ENCODE results near the gene SLC35A3. TPM values are rescaled to one million over a fixed set of nuclear protein-coding genes. Genes with fewer than 3 reads are reported as not detected.

SLC35A3 gene
- total RNA-seq, 1 donor from 2014 or later, result 29.0 TPM

DNA sequence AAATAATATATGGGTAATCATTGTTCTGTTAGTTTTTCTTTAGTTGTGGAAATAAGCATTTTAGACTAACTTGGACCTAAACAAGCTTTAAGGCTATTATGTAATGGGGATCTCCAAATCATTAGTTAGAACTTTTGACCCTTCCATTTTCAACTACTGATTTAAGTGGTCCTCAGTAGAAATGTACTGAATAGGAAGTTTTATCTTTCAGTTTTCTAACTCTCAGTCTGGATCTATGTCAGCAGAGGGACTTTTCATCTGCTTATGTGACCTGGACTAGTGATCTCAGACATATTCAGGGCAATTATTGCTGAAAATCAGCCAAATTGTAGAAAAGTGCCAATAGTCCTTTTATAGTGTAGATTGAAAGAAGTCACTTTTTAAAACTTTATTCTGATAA is 106.9 kb downstream of the SLC35A3 start:
- no peak for DNase-seq (ENCODE audit: low read depth)

DNA sequence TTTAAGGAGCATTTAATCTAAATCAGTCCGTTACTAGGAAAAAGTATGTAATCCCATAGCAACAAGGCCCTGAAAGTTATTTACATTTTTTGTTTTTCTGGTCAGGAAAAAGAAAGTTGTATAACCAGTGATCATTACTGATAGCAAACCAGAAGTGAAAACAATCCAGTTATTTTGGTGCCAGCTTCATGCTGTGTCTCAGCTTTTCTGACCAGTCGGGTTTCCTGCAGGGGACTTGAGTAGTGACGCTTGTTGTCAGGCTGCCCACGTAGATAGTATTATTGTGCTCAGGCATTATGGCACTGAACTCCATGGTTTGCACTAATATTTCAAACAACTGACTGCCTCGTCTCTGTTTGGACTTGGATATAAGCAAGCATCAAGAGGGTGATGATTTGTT is 107.7 kb downstream of the SLC35A3 start:
- DNase-seq (ENCODE audit: low read depth), result no peak

DNA sequence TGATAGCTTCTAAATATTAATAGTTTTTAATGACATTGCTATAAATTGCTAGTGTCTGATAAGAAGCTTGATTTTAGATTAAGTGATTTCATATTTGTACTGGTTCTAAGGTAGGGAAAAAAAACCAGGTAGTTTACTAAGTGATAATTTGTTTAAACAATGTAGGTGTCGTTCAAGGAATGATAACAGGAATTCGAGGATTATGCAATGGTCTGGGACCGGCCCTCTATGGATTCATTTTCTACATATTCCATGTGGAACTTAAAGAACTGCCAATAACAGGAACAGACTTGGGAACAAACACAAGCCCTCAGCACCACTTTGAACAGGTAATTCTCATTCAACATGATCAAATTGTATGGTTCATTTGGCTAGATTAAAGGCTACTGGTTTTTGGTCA is 110.5 kb downstream of the SLC35A3 start:
- DNase-seq (ENCODE audit: low read depth), result no peak

Other genes starting within 250 kb of the SLC35A3 start
- 5.0 and 7.0 TPM in 2 replicates for gene FRRS1, start 203.4 kb upstream of the SLC35A3 start, total RNA-seq
- 15.6 and 21.1 TPM in 2 replicates for gene AGL, start 119.6 kb upstream of the SLC35A3 start, total RNA-seq
- gene SASS6, start 162.9 kb downstream of the SLC35A3 start, total RNA-seq, result 4.5 TPM in 2 replicates
- 9.4 and 20.2 TPM in 2 replicates for gene TRMT13, start 163.2 kb downstream of the SLC35A3 start, total RNA-seq
- 0.20 TPM in 1 of 2 replicates, not detected in the other for gene LRRC39, start 208.3 kb downstream of the SLC35A3 start, total RNA-seq

Data from renal cortical epithelial cell (primary cell).